Tibial nerve (tissue), 4 donors: ENCODE measurements around the gene NTSR1.

Experiments used
- EP300 ChIP-seq, 2 donors: sonication (generic); formaldehyde crosslinking; IDR thresholded peaks; one replicate each; pipeline ENCODE4 v1.6.1; 2017; ENCODE audit warnings: antibody characterized with exemption in 2 of 2, mild to moderate bottlenecking in 1 of 2
- POLR2A ChIP-seq, 2 donors: fragments of 450-650 bp; IDR thresholded peaks; one replicate each; pipeline ENCODE4 v1.6.1; 2017; ENCODE audit warnings: antibody characterized with exemption in 2 of 2, mild to moderate bottlenecking in 2 of 2, moderate library complexity in 2 of 2
- TF ChIP-seq, protein P1 (sequence below), 5 experiments: fragments of 200-600 bp in 3 of 5; fragments of 450-650 bp in 2 of 5; sonication (generic) in 3 of 5; IDR thresholded peaks; one replicate each; pipeline ENCODE4 v1.5.1; 2016 to 2019; ENCODE audit warnings: antibody characterized with exemption in 5 of 5, mild to moderate bottlenecking in 3 of 5, moderate library complexity in 2 of 5

DNA sequence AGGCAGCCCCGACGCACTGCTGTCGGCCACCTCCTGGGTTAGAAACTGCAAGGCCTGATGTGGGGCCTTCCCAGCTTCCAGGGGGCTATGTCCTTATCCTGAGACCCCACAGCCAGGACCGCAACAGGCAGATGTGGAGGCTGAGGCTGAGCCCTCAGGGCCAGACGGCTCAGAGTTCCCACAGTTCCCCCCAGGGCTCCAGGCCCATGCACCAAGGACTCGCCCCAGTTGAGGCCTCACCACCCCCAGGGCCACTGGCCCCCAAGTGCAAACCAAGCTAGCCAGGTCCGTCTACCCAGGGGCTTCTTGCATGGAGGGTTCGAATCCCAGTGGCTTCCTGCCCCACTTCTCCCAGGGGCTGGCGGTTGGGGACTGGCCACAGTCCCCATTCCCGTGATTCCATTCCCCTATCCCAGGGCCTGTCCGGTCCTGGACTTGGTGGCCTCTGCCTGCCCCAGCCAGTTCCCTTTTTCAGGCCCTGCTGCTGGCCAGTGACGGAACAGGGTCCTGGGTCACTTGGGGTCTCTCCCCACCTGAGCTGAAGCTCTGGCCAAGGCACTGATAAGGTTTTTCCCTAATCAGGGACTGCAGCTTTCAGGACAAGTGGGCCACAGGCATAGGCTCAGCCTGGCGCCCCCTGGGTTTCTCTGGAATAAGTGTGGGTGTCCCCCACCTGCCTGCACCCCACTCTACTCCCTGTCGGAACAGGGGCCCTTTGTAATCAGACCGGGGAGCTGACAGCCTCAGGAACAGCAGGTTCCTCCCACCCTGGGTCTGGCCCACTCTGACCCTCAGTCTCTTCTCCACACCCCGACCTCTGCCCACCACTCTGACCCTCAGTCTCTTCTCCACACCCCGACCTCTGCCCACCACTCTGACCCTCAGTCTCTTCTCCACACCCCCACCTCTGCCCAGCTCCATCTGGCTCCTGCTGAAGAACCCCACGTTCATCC, 44.3 kb upstream of the NTSR1 start:
- TF ChIP-seq, protein P1, sequence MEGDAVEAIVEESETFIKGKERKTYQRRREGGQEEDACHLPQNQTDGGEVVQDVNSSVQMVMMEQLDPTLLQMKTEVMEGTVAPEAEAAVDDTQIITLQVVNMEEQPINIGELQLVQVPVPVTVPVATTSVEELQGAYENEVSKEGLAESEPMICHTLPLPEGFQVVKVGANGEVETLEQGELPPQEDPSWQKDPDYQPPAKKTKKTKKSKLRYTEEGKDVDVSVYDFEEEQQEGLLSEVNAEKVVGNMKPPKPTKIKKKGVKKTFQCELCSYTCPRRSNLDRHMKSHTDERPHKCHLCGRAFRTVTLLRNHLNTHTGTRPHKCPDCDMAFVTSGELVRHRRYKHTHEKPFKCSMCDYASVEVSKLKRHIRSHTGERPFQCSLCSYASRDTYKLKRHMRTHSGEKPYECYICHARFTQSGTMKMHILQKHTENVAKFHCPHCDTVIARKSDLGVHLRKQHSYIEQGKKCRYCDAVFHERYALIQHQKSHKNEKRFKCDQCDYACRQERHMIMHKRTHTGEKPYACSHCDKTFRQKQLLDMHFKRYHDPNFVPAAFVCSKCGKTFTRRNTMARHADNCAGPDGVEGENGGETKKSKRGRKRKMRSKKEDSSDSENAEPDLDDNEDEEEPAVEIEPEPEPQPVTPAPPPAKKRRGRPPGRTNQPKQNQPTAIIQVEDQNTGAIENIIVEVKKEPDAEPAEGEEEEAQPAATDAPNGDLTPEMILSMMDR (IDR thresholded peaks at IDR 0.05) = no peak
- TF ChIP-seq POLR2A (IDR thresholded peaks at IDR 0.05) = no peak
- no peak for TF ChIP-seq EP300 (IDR thresholded peaks at IDR 0.05)
